ENCODE measurements around the gene THEM5. TPM values are rescaled to one million over a fixed set of nuclear protein-coding genes. Genes with fewer than 3 reads are reported as not detected.

Gene THEM5
- total and polyA plus RNA-seq, 10 of the 15 experiments (the other 5 are each of a cell fraction or from before 2014, with no cell fraction given): 0.16 TPM; not detected in 9

GRCh38 chr1:151806170-151806569 lies 47.3 kb downstream of the THEM5 start (continued):
- TF ChIP-seq CHD1 (IDR thresholded peaks at IDR 0.05; ENCODE audit: low read depth, low read length): no peak
- no peak for TF ChIP-seq ZNF24 (IDR thresholded peaks at IDR 0.05)

GRCh38 chr1:151805066-151805820 lies 48.3 kb downstream of the THEM5 start, which contains the start of gene LINGO4:
Gene LINGO4 (minus strand): TSS chr1:151805419. CDS start chr1:151802704, 2,715 bp downstream.
- Histone ChIP-seq H3K4me1 (ENCODE audit: control insufficient read depth, insufficient read depth, low read length) (peaks cover 6% of the 10 kb centered on the region; the same call in 1 of the 2 replicates), H3K4me2 (ENCODE audit: control insufficient read depth, insufficient read depth) (no peak within 1 kb of the TSS), H3K36me3 (ENCODE audit: control insufficient read depth in 2 of 2, insufficient read depth in 2 of 2, low read length in 1 of 2) (no peaks in the 10 kb centered on the region), H3K27ac (ENCODE audit: control insufficient read depth, insufficient read depth) (no peak within 1 kb of the TSS), H3K79me2 (ENCODE audit: control insufficient read depth, insufficient read depth, low read length) (no peaks in the 10 kb centered on the region), H3K9me3 (replicated peaks; ENCODE audit: control insufficient read depth, insufficient read depth, low read length) (no peaks in the 10 kb centered on the region), H3K4me3 (no peak within 1 kb of the TSS), H2AFZ (ENCODE audit: control insufficient read depth, low read depth, low read length) (no peak within 1 kb of the TSS), H3K9ac (ENCODE audit: control insufficient read depth, insufficient read depth, low read length) (no peak within 1 kb of the TSS), H4K20me1 (ENCODE audit: control insufficient read depth, insufficient read depth) (no peaks in the 10 kb centered on the region), H3K27me3 (replicated peaks in 1 of 2; ENCODE audit: control insufficient read depth in 2 of 2, insufficient read depth in 2 of 2, low read length in 1 of 2) (peaks cover 0 to 5% of the 10 kb centered on the region in 2 experiments; a peak in 3 of 4 replicates)
- FAIRE-seq (no peak), DNase-seq (ENCODE audit: low read depth, low spot score) (no peak), ATAC-seq (no peak)
- CTCF ChIA-PET: no interaction called here
- intact Hi-C loops (cut with micrococcal nuclease; ENCODE audit: unreplicated experiment) (no loop called here), in situ Hi-C loops (cut with MboI) (no loop called here)
- RAD21 ChIA-PET (ENCODE audit: unreplicated experiment): no interaction called here
- no TSS peak for BruUV-seq (replicated peaks)
- POLR2A ChIA-PET: no interaction called here
- SMC1A ChIA-PET (ENCODE audit: uncharacterized antibody, unreplicated experiment): no interaction called here
- WGBS (ENCODE audit: insufficient coverage, insufficient replicate concordance, low lambda C conversion rate, missing lambda C conversion rate): 37% methylated on average over 12 of the region's 12 CpGs
- TF ChIP-seq EGR1 (IDR thresholded peaks at IDR 0.05; ENCODE audit: borderline replicate concordance in 1 of 2, low read depth in 2 of 2, low read length in 2 of 2): no peak
- TF ChIP-seq EZH2 (IDR thresholded peaks at IDR 0.05; ENCODE audit: borderline replicate concordance, control insufficient read depth, low read depth, low read length): no peak
- no peak for TF ChIP-seq SRF (IDR thresholded peaks at IDR 0.05; ENCODE audit: low read depth in 2 of 2, low read length in 2 of 2)
- TF ChIP-seq SIX5 (IDR thresholded peaks at IDR 0.05; ENCODE audit: low read depth, low read length, severe bottlenecking): no peak
- TF ChIP-seq CHD4 (IDR thresholded peaks at IDR 0.05): no peak
- no peak for TF ChIP-seq NRF1 (conservative IDR thresholded peaks at IDR 0.05; ENCODE audit: low read depth, low read length)
- TF ChIP-seq CREB1 (IDR thresholded peaks at IDR 0.05; ENCODE audit: low read depth): no peak
- TF ChIP-seq MLLT1 (IDR thresholded peaks at IDR 0.05): no peak
- TF ChIP-seq TAF1 (IDR thresholded peaks at IDR 0.05; ENCODE audit: borderline replicate concordance, low read depth, low read length): no peak
- no peak for TF ChIP-seq NR2F1 (conservative IDR thresholded peaks at IDR 0.05)
- TF ChIP-seq POU2F2 (IDR thresholded peaks at IDR 0.05; ENCODE audit: borderline replicate concordance, low read depth, low read length): no peak
- no peak for TF ChIP-seq YY1 (IDR thresholded peaks at IDR 0.05; ENCODE audit: low read depth, low read length)
- TF ChIP-seq PML (IDR thresholded peaks at IDR 0.05; ENCODE audit: low read length): no peak
- no peak for TF ChIP-seq CEBPZ (IDR thresholded peaks at IDR 0.05; ENCODE audit: low read depth, low read length)
- no peak for TF ChIP-seq ZZZ3 (IDR thresholded peaks at IDR 0.05; ENCODE audit: control insufficient read depth, insufficient read length, low read depth)
- no peak for TF ChIP-seq ZNF217 (IDR thresholded peaks at IDR 0.05)

Data from GM12878 (cell line).